Activated CD8-positive, alpha-beta T cell treated with anti-CD3 and anti-CD28 coated beads for 36 hours (primary cell): ENCODE measurements around the gene CIB2. TPM values are rescaled to one million over a fixed set of nuclear protein-coding genes. Genes with fewer than 3 reads are reported as not detected.
A peak's percentile ranks its signal among the peaks of the same experiment; 100 is the strongest.

ENCODE experiments used
- ATAC-seq: fragments of 200-7000 bp; cut with Tn5 transposase; one replicate; pipeline ENCODE4 v1.10.0; 2021; ENCODE audit warnings: mild to moderate bottlenecking, moderate library complexity
- CTCF ChIA-PET: fragments of 350-600 bp; sonication (Branson Sonifier 250); formaldehyde crosslinking; loops from one replicate; lab custom pipeline; 2021; ENCODE audit warnings: antibody characterized with exemption; lab: Charles Lee
- POLR2A ChIA-PET: fragments of 350-600 bp; sonication (Branson Sonifier 250); formaldehyde crosslinking; loops from one replicate; lab custom pipeline; 2021; ENCODE audit warnings: antibody characterized with exemption; lab: Charles Lee
- DNase-seq: peaks from one replicate; pipeline ENCODE4 v3.0.0-alpha.2; 2020
- H3K27ac Mint-ChIP-seq: one replicate; pipeline ENCODE4 v1.8.0; 2021; ENCODE audit warnings: mild to moderate bottlenecking, mixed read lengths
- H3K27me3 Mint-ChIP-seq: one replicate; pipeline ENCODE4 v1.8.0; 2021; ENCODE audit warnings: mixed read lengths
- H3K36me3 Mint-ChIP-seq: one replicate; pipeline ENCODE4 v1.8.0; 2021; ENCODE audit warnings: low read depth, mixed read lengths
- H3K4me1 Mint-ChIP-seq: one replicate; pipeline ENCODE4 v1.8.0; 2021; ENCODE audit warnings: low read depth, mixed read lengths
- H3K4me3 Mint-ChIP-seq: one replicate; pipeline ENCODE4 v1.8.0; 2021; ENCODE audit warnings: mild to moderate bottlenecking, moderate library complexity, mixed read lengths
- H3K9me3 Mint-ChIP-seq: one replicate; pipeline ENCODE4 v1.8.0; 2021; ENCODE audit warnings: mixed read lengths
- CTCF ChIP-seq: fragments of 200-600 bp; IDR thresholded peaks from one replicate; pipeline ENCODE4 v1.8.0; 2022; ENCODE audit warnings: antibody characterized with exemption, mild to moderate bottlenecking
- intact Hi-C: fragments of 100-400 bp; cut with micrococcal nuclease; formaldehyde crosslinking; loops from one replicate; pipeline ENCODE4 v1.10.0; 2022
- total RNA-seq, 2 experiments: library from RNA; stranded (reverse); gene quantifications; one replicate each; pipeline ENCODE4 v1.2.3, GENCODE V29; 2021

The CIB2 gene
- total RNA-seq, 2 experiments from 2014 or later, result 1.6 TPM

GRCh38 chr15:78063970-78064385, 67.3 kb downstream of the CIB2 start:
- Mint-ChIP-seq H3K4me1 (peaks cover 25% of the 10 kb centered on the region), H3K27me3 (no peaks in the 10 kb centered on the region), H3K36me3 (peaks cover 8% of the 10 kb centered on the region), H3K9me3 (no peaks in the 10 kb centered on the region), H3K4me3 (no peak overlapping the region), H3K27ac (no peak overlapping the region)
- ATAC-seq (no peak), DNase-seq (no peak)
- ChIA-PET POLR2A (interaction anchor here (0.9 to 1.5 kb wide), 2 partner anchors 12 to 29 kb away, joined by 3 to 6 read pairs; no protein-coding TSS in a partner anchor), CTCF (no interaction called here)
- TF ChIP-seq CTCF, result no peak
- intact Hi-C loops, result no loop called here

GRCh38 chr15:78063217-78063616, 68.0 kb downstream of the CIB2 start:
- CTCF ChIA-PET, result interaction anchor here (0.8 to 2.3 kb wide), 7 partner anchors 8 to 178 kb away, joined by 3 to 19 read pairs (median 4); no protein-coding TSS in a partner anchor
- no peak overlapping the region for H3K4me3 Mint-ChIP-seq
- no peaks in the 10 kb centered on the region for H3K27me3 Mint-ChIP-seq
- intact Hi-C loops, result no loop called here
- DNase-seq, result no peak
- no peaks in the 10 kb centered on the region for H3K9me3 Mint-ChIP-seq
- no peak for TF ChIP-seq CTCF
- peak overlapping the region; percentile 6 for H3K27ac Mint-ChIP-seq
- ATAC-seq, result no peak
- H3K4me1 Mint-ChIP-seq, result peaks cover 32% of the 10 kb centered on the region
- POLR2A ChIA-PET, result interaction anchor here (0.9 to 1.6 kb wide), 6 partner anchors 9 to 45 kb away, joined by 3 to 6 read pairs (median 4); no protein-coding TSS in a partner anchor
- peaks cover 8% of the 10 kb centered on the region for H3K36me3 Mint-ChIP-seq

- intact Hi-C loops, result no loop called here
- ChIA-PET CTCF (interaction anchor here (0.7 to 2.3 kb wide), 6 partner anchors 9 to 46 kb away, joined by 3 to 19 read pairs (median 5); no protein-coding TSS in a partner anchor), POLR2A (interaction anchor here (0.6 to 1.6 kb wide), 8 partner anchors 8 to 210 kb away, joined by 3 to 6 read pairs (median 4); no protein-coding TSS in a partner anchor)
- H3K27me3 Mint-ChIP-seq, result no peaks in the 10 kb centered on the region
- ATAC-seq (peak; percentile 76), DNase-seq (peak; percentile 65)
- peak overlapping the region; percentile 68 for H3K4me3 Mint-ChIP-seq
- H3K36me3 Mint-ChIP-seq, result peaks cover 8% of the 10 kb centered on the region
- no peak for TF ChIP-seq CTCF
- H3K4me1 Mint-ChIP-seq, result peaks cover 43% of the 10 kb centered on the region
- H3K9me3 Mint-ChIP-seq, result no peaks in the 10 kb centered on the region
- peak overlapping the region; percentile 79 for H3K27ac Mint-ChIP-seq
Measured at GRCh38 chr15:78061963-78062427, 69.2 kb downstream of the CIB2 start.

- H3K27me3 Mint-ChIP-seq, result no peaks in the 10 kb centered on the region
- no peak for TF ChIP-seq CTCF
- H3K4me1 Mint-ChIP-seq, result peaks cover 60% of the 10 kb centered on the region
- intact Hi-C loops, result no loop called here
- H3K4me3 Mint-ChIP-seq, result no peak overlapping the region
- H3K9me3 Mint-ChIP-seq, result no peaks in the 10 kb centered on the region
- H3K27ac Mint-ChIP-seq, result peak overlapping the region; percentile 83
- peaks cover 4% of the 10 kb centered on the region for H3K36me3 Mint-ChIP-seq
- peak; percentile 36 for DNase-seq
- CTCF ChIA-PET, result interaction anchor here (1.0 to 2.5 kb wide), 3 partner anchors 8 to 12 kb away, joined by 3 to 15 read pairs (median 5); no protein-coding TSS in a partner anchor
- ATAC-seq, result peak; percentile 37
- POLR2A ChIA-PET, result interaction anchor here (0.9 to 3.2 kb wide), 5 partner anchors 8 to 25 kb away, joined by 3 to 18 read pairs (median 4); no protein-coding TSS in a partner anchor
Measured at GRCh38 chr15:78060232-78060631, 71.0 kb downstream of the CIB2 start.
